IMR-90 (cell line): Measurements from ENCODE around the gene CLEC2D.

Source experiments
- CEBPB ChIP-seq: IDR thresholded peaks from 2 replicates; pipeline ENCODE4 v1.6.1; 2012; ENCODE audit warnings: low read depth, low read length, improper control_type of control experiment
- CTCF ChIP-seq: conservative IDR thresholded peaks from 2 replicates; pipeline ENCODE4 v1.5.1; 2012; ENCODE audit warnings: mild to moderate bottlenecking, low read depth, low read length, improper control_type of control experiment
- MAZ ChIP-seq: IDR thresholded peaks from 2 replicates; pipeline ENCODE4 v1.6.1; 2012; ENCODE audit warnings: low read depth, mild to moderate bottlenecking, low read length, improper control_type of control experiment, moderate library complexity, borderline replicate concordance
- MXI1 ChIP-seq: IDR thresholded peaks from 2 replicates; pipeline ENCODE4 v1.6.1; 2012; ENCODE audit warnings: low read depth, mild to moderate bottlenecking, low read length, moderate library complexity, borderline replicate concordance
- POLR2A ChIP-seq: IDR thresholded peaks from 2 replicates; pipeline ENCODE4 v1.6.1; 2012; ENCODE audit warnings: mild to moderate bottlenecking, low read depth, low read length
- RAD21 ChIP-seq: IDR thresholded peaks from 2 replicates; pipeline ENCODE4 v1.6.1; 2012; ENCODE audit warnings: low read length, improper control_type of control experiment
- USF2 ChIP-seq: fragments of 150-350 bp; IDR thresholded peaks from 2 replicates; pipeline ENCODE4 v1.6.1; 2017; ENCODE audit warnings: mild to moderate bottlenecking, antibody characterized with exemption, low read length, low read depth
- TF ChIP-seq, protein P1 (sequence below): fragments of 150-350 bp; IDR thresholded peaks from 2 replicates; pipeline ENCODE4 v1.6.1; 2016; ENCODE audit warnings: low read depth, mild to moderate bottlenecking, low read length, moderate library complexity, borderline replicate concordance

DNA sequence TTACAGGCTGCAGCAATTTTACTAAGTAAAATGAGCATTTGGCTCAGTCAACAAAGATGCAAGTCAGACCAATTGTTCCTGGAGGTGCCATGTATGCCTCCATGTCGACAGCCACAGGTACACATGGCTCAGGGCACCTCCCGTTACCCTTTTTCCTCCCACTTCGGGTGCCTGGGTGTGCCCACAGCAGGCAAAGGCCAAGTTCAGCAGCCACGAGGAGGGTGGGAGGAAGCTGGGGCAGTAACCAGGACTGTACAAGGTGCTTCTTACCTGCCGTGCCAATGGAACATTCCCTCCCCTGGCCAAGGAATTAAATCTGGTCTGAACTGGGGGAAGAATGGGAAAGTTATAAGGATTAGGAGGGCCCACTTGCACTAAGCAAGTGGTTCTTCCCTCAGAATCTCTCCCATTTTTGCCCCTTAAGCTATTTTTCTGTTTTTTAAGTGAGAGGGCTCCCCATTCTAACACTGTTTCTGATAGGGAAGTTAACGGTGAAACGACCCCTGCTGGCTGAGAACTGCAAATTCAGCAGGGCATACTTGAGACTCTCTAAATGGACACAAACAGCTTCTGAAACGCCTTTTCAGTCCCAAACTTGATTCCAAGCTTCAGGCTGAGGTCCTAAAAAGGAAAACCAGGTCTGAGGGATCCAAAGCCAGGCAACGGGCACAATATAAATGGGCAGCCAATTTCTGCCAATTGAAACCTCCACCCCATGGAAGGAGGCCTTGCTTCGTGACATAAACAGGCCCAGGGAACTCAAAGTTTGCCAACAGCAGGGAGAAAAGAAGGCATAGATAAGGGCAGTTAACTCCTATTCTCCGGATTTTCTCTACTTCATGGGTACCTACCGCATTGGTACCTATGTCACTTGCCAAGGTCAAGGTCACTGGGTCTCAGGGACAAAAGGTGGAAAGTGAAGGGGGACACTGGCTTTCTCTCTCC, 38.6 kb downstream of the CLEC2D start:
- TF ChIP-seq MAZ, result no peak
- TF ChIP-seq MXI1, result no peak
- no peak for TF ChIP-seq USF2
- TF ChIP-seq CTCF, result peak; percentile 79
- TF ChIP-seq RAD21, result peak; percentile 80
- TF ChIP-seq, protein P1, sequence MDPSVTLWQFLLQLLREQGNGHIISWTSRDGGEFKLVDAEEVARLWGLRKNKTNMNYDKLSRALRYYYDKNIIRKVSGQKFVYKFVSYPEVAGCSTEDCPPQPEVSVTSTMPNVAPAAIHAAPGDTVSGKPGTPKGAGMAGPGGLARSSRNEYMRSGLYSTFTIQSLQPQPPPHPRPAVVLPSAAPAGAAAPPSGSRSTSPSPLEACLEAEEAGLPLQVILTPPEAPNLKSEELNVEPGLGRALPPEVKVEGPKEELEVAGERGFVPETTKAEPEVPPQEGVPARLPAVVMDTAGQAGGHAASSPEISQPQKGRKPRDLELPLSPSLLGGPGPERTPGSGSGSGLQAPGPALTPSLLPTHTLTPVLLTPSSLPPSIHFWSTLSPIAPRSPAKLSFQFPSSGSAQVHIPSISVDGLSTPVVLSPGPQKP, result no peak
- TF ChIP-seq CEBPB, result no peak
- TF ChIP-seq POLR2A, result no peak
